HG02610 (cell line): ENCODE data around the gene PRKAG2.

Experiments used
- ATAC-seq: cut with Tn5 transposase; IDR thresholded peaks from one replicate; pipeline ENCODE4 v1.9.1; 2021; ENCODE audit warnings: mild to moderate bottlenecking, moderate library complexity; ENCODE audit not compliant: unreplicated experiment

The PRKAG2 gene

DNA sequence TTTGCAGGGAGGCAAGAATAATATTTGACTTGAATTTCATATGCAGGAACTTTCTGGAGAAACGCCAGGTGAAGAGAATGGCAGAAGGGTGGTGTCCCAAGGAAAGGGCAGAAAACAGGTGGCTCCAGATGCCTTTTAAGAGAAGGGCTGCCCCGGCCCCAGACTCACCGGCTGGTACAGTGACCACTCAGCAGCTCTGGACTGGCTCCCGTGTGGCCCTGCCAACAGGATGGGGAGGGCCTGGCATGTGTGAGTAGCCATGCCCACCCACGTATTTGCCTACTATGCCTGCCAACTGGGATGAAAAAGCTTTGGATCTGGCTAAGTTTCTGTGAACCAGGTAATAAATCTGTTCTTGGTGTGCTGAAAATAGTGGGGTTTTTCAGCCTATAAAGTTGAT, 159.5 kb downstream of the PRKAG2 start:
- no peak for ATAC-seq

GRCh38 chr7:151716323-151716722, 160.6 kb downstream of the PRKAG2 start:
- no peak for ATAC-seq

DNA sequence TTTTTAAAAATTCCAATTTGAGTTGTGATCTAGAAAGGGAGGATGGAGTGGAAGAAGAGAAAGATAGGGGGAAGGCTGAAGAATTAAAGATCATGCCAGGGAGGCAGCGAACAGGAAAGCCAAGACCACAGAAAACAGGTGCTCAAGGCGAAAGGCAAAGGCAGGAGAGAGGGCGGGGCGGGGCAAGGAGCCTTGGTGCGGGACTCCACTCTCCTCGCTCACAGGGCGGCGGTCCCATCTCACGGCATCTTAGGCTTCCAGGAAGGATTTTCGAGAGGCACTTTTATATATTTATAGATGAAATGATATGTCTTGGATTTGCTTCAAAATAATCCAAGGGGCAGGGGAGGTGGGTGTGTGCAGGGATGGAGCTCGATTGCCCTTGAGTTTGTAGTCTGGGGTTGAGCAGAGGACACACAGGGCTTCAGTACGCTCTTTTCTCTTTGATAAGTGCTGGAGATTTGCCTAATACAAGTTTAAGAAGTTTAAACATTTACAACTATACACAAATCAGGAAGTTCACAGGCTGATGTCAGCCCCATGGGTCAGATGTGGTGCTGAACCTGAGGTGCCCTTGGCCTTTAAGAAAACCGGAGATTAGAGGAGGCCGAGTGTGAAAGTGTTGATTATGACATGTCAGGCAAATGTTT, 161.1 kb downstream of the PRKAG2 start:
- ATAC-seq = no peak

DNA sequence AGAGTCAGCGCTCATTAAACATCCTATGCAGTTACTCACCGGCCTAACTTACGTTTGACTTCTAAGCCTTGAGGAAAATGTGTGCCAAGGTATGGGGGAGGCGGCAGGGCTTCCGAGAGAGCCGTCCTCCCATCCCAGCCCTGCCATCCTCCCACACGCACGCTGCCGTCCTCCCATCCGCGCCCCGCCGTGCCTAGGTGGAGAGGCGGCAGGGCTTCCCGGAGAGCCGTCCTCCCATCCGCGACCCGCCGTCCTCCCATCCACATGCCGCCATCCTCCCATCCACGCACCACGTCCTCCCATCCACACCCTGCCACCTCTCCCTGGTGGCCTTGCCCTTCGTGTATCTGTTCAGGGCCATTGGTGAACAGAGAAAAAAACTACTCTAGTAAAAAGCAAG, 162.7 kb downstream of the PRKAG2 start:
- ATAC-seq = no peak

DNA sequence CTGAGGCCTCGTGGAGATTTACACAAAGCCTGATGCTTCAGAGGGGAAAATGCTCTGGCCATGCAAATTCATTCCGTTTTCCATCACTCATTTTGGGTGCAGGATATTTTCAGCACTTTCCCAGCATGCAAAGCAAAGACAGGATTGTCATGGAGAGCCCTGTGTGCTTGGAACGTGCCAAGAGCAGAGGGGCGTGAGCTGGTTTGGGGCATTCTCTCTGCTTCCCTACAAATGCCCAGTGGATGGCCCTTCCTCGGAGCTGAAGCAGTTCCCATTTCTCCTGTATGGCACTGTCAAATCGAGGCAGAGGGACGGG, 164.1 kb downstream of the PRKAG2 start:
- ATAC-seq = no peak

GRCh38 chr7:151711906-151712809, 164.8 kb downstream of the PRKAG2 start:
- ATAC-seq = no peak

- no peak for ATAC-seq
These were observed 165.5 kb downstream of the PRKAG2 start for GRCh38 chr7:151711435-151711872.

GRCh38 chr7:151710646-151711434, 166.1 kb downstream of the PRKAG2 start:
- ATAC-seq = no peak

DNA sequence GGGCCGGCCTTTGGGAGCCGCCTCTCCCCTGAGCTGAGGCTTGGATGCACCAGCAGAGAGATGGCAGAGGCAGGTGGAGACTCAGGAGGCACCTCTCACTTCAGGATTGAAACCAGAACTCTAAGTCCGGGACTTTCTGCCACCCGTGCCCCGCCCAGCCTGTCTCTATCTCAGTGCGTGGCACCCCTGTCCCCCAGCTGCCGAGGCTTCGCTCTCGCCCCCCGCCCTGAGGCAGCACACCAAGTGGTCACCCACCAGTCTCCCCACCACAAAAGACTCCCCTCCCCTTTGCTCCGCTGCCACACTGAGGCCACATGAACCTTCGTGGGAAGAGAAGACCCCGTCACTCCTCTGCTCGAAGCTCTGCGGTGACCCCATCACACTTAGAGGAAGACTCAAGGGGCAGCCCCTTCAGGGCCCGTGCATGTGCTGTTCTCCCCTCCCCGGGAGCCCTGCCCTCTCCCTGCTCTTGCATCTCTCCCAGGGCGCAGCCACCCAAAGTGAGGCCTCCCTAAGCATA, 166.7 kb downstream of the PRKAG2 start:
- no peak for ATAC-seq

DNA sequence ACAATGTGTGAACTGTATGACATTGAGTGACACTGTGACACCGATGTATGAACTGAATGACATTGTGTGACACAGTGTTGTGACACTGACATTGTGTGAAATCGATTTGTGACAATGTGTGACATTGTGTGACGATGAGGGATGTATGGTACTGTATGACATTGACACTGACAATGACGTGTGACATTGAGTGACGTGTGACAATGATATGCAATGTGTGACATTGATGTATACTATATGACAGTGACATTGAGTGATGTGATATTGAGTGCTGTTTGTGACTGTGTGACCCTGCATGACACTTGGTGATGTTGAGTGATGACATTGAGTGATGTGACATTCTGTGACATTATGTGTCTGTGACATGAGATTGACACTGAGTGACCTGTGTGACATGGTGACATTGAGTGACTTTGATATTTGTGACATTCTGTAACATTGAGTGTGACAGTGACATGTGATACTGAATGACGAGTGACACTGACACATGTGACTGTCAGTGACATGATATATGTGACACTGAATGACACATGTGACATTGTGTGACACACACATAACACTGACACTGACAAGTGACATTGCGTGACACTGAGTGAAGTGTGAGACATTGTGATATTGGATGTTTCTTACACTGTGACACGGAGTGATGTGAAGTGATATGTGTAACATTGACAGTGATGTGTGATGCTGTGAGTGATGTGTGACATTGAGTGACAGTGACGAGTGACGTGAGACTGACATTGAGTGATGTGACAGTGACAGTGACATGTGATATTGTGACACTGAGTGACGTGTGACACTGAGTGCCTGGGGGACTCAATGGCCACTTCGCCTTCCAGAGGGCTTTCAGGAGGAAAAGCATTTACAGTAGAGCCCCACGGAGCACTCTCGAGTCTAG, 167.5 kb downstream of the PRKAG2 start:
- ATAC-seq = no peak

DNA sequence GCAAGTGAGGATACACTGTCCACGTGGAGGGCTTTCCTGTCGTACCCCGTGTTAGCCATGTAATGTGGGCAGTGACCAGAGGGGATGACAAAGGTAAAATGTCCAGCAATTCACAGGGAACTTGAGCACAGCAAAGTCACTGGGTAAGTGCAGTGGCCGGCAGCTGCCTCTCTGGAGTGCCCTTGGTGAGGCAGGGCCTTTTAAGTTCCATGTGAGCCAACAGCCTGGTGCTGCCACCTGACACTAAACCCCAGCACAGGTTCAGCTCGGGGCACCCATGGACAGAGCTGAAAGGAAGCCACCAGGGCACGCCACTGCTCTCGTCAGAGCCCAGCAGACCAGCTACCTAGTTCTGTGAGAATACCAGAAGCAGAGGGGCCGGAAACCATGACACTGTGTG, 168.3 kb downstream of the PRKAG2 start:
- ATAC-seq = no peak

DNA sequence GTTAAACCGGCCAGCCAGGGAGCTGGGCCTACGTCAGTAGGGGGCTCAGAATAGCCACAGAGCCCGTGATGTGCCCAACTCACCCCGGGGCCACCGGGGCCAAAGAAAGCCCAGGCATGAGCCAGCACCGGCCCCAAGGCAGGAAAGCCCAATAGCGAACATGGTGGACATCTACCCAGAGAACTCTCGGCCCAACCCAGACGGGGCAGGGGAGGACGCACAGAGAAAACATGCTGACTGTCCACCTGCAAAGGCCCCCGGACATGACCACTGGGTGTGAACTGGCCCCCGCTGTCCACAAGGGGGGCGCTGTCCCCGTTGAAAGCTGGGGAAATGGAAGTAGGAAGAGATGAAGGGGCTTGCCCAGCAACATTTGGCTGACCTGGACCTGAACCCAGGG, 169.2 kb downstream of the PRKAG2 start:
- no peak for ATAC-seq

- ATAC-seq = no peak
These were observed 169.8 kb downstream of the PRKAG2 start for GRCh38 chr7:151707105-151707469.

DNA sequence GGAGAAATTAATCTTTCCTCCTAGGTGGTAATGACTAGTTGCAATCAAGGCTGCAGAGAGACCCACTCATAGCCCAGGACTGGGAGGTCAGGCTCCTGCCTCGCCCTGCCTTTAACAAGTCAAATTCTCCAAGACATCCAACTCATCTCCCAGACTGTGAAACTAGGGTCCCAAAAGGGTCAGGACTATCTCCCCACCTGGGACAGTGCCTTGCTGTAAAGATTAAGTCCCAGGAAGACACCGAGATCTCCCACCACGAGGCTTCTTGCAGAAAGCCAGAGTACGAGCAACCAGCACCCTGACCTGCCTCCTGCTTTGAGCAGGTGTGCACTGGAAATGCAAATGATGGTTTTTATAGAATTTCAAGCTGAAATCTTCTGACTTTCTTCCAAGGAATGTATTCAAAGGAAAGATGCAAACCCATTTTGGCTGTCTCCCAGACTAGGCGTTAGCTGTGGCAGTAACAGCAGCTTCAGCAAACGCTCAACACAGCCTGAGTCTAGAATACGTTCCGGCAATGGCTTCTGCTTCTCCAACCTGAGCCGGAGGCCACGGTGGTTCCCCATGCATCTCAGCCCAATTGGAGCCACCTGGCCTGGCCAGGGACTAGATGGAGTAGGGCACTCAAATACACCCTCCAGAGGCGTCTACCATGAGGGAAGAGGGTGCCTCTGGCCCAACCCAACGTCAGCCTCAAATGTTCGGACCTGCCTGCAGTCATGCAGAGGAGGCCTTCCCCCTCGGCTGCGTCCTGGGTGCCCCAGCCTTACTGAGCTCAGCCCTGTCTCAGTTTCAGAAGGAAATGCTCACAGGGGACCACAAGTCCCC, 170.4 kb downstream of the PRKAG2 start:
- ATAC-seq = no peak

DNA sequence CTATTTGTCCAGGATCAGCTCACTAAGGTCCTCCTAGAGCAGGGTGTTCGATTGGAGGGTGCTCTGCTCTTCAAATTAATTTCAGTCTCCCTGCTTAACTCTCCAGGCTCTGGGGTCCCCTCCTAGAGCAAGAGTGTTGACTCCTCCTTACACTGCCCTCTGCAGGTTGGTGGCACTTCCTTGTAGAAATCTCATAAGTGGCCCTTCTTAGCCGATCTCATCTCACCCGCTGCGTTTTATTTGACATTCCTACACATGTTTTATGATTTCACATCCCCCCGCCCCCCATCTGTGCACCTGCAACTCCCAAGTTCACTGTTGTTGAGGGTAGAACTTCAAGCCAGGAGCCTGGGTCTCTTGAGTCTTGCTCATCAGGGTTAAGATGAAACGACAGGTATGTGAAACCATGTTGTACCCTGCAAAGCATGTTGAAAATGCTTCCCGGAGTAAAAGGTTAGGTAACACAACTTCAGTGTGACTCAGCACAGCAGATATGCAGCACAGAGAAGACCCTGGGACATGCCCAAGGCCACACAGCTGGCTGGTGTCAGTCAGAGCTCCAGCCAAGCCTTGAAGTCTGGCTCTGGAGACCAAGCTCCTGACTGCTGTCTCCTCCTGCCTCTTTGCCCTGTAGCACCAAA, 171.2 kb downstream of the PRKAG2 start:
- no peak for ATAC-seq

- no peak for ATAC-seq
These were observed 171.8 kb downstream of the PRKAG2 start for GRCh38 chr7:151704960-151705635.

DNA sequence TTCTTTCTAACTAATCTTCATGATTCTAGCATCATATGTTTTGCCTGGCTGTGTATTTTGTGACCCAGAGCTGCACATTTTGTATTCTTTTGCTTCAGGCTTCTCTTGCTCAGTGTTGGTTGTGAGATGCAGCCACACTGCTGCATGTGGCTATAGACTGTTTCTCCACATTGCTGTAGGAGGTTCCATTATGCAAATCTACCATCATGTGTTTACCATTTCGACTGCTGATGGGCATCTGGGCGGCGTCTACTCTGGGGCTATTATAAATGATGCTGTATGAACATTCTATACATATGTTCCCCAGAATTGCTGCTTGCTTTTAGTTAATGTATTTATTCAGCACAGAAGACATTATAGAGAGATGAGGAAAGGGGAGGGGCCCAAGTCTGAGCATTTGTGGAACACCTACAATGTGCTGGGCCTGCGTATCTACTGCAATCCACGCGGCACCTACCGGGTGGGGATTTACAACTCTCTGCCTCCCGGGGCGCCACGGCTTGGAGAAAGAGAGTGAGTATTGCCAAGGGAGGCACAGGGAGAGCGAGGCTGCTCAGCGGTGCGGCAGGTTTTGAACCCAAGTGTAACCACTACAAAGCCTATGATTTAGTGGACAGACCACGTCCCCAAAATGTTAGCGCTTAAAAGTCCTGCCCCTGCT, 172.5 kb downstream of the PRKAG2 start:
- no peak for ATAC-seq

- ATAC-seq = no peak
These were observed 174.0 kb downstream of the PRKAG2 start for GRCh38 chr7:151702961-151703360.
